CD14-positive monocyte (primary cell): ENCODE results near the gene SEMA4D. TPM values are rescaled to one million over a fixed set of nuclear protein-coding genes. Genes with fewer than 3 reads are reported as not detected.

Experiments
- DNase-seq, 3 donors: peaks; one replicate each; pipeline ENCODE4 v3.0.0-alpha.2; 2011 to 2022
- H2AFZ ChIP-seq: 2 replicates; pipeline ENCODE4 v1.6.0; 2012; ENCODE audit warnings: mild to moderate bottlenecking, low read depth, low read length, inconsistent platforms; ENCODE audit not compliant: insufficient read depth, poor library complexity, severe bottlenecking
- H3K27ac ChIP-seq, 2 donors: 1 replicate in 1 of 2; 2 replicates in 1 of 2; pipeline ENCODE4 v1.5.1; 2012 to 2013; ENCODE audit warnings: low read length in 2 of 2, control low read depth in 1 of 2, inconsistent platforms in 1 of 2, low read depth in 1 of 2, mild to moderate bottlenecking in 1 of 2
- H3K27me3 ChIP-seq, 2 donors: one replicate each; pipeline versions ENCODE4 v1.6.0 to v1.6.1; 2011 to 2013; ENCODE audit warnings: low read length in 2 of 2; ENCODE audit not compliant: control insufficient read depth in 2 of 2, insufficient read depth in 2 of 2
- H3K36me3 ChIP-seq, 2 donors: replicated peaks in 1 of 2; 1 replicate in 1 of 2; 2 replicates in 1 of 2; pipeline versions ENCODE4 v1.5.1 to v1.6.1; 2012 to 2013; ENCODE audit warnings: low read length in 2 of 2, control low read depth in 1 of 2, inconsistent platforms in 1 of 2, mild to moderate bottlenecking in 1 of 2; ENCODE audit not compliant: insufficient read depth in 2 of 2, control insufficient read depth in 1 of 2
- H3K4me1 ChIP-seq, 2 donors: 1 replicate in 1 of 2; 2 replicates in 1 of 2; pipeline versions ENCODE4 v1.5.1 to v1.6.1; 2012 to 2013; ENCODE audit warnings: low read length in 2 of 2, control low read depth in 1 of 2, inconsistent platforms in 1 of 2, mild to moderate bottlenecking in 1 of 2, moderate library complexity in 1 of 2; ENCODE audit not compliant: insufficient read depth in 2 of 2, control insufficient read depth in 1 of 2
- H3K4me2 ChIP-seq: replicated peaks from 2 replicates; pipeline ENCODE3; 2012; ENCODE audit warnings: low read length, moderate library complexity, mild to moderate bottlenecking; ENCODE audit not compliant: poor library complexity, severe bottlenecking; ENCODE audit errors: extremely low read depth
- H3K4me3 ChIP-seq, 3 experiments: fragments of 200-600 bp in 1 of 3; sonication (generic) in 1 of 3; replicated peaks in 1 of 3; 1 replicate in 2 of 3; 2 replicates in 1 of 3; pipeline ENCODE4 v1.5.1; 2011 to 2013; ENCODE audit warnings: low read length in 3 of 3, mild to moderate bottlenecking in 3 of 3, control low read depth in 2 of 3, low read depth in 2 of 3, inconsistent platforms in 1 of 3, moderate library complexity in 1 of 3
- H3K79me2 ChIP-seq: 2 replicates; pipeline ENCODE4 v1.6.0; 2012; ENCODE audit warnings: mild to moderate bottlenecking, control low read depth, inconsistent platforms, low read length, moderate library complexity; ENCODE audit not compliant: insufficient read depth
- H3K9ac ChIP-seq: 2 replicates; pipeline ENCODE4 v1.6.0; 2017; ENCODE audit warnings: low read length, mild to moderate bottlenecking; ENCODE audit not compliant: insufficient read depth, poor library complexity, severe bottlenecking
- H3K9me3 ChIP-seq, 2 donors: replicated peaks in 1 of 2; 1 replicate in 1 of 2; 2 replicates in 1 of 2; pipeline versions ENCODE4 v1.5.1 to v1.6.1; 2012 to 2013; ENCODE audit warnings: low read length in 2 of 2, control low read depth in 1 of 2; ENCODE audit not compliant: control insufficient read depth in 1 of 2, insufficient read depth in 1 of 2
- H4K20me1 ChIP-seq: 2 replicates; pipeline ENCODE4 v1.6.0; 2012; ENCODE audit warnings: mild to moderate bottlenecking, low read length, control low read depth, moderate library complexity; ENCODE audit not compliant: insufficient read depth
- H3K27ac Mint-ChIP-seq, 7 donors: one replicate each; pipeline ENCODE4 v1.8.0; 2020; ENCODE audit warnings: mild to moderate bottlenecking in 7 of 7, mixed read lengths in 7 of 7, moderate library complexity in 6 of 7, inconsistent platforms in 2 of 7
- H3K27me3 Mint-ChIP-seq, 3 donors: one replicate each; pipeline ENCODE4 v1.8.0; 2021 to 2022; ENCODE audit warnings: low read depth in 3 of 3, mild to moderate bottlenecking in 3 of 3, mixed read lengths in 3 of 3, moderate library complexity in 3 of 3, inconsistent platforms in 1 of 3
- H3K36me3 Mint-ChIP-seq, 2 donors: one replicate each; pipeline ENCODE4 v1.8.0; 2020; ENCODE audit warnings: mixed read lengths in 2 of 2, inconsistent platforms in 1 of 2, mild to moderate bottlenecking in 1 of 2
- H3K4me1 Mint-ChIP-seq: one replicate; pipeline ENCODE4 v1.8.0; 2020; ENCODE audit warnings: mild to moderate bottlenecking, mixed read lengths
- H3K4me3 Mint-ChIP-seq, 2 donors: one replicate each; pipeline ENCODE4 v1.8.0; 2020; ENCODE audit warnings: mild to moderate bottlenecking in 2 of 2, mixed read lengths in 2 of 2, moderate library complexity in 1 of 2
- H3K9me3 Mint-ChIP-seq, 7 donors: one replicate each; pipeline ENCODE4 v1.8.0; 2020 to 2022; ENCODE audit warnings: mixed read lengths in 7 of 7, mild to moderate bottlenecking in 6 of 7, moderate library complexity in 6 of 7, inconsistent platforms in 2 of 7
- WGBS: methylation state at CpG from one replicate; pipeline ENCODE4 v1.1.5; 2013; ENCODE audit warnings: missing lambda C conversion rate; ENCODE audit not compliant: insufficient coverage; 5-methylcytosine and 5-hydroxymethylcytosine counted together
- intact Hi-C, 2 donors: fragments of 100-400 bp; cut with micrococcal nuclease; formaldehyde crosslinking; loops; one replicate each; pipeline versions ENCODE4 v1.15.0 to v1.15.1; 2023
- polyA plus RNA-seq, 3 donors: library from polyadenylated mRNA; depleted of rRNA in 1 of 3; unstranded in 2 of 3; stranded (reverse) in 1 of 3; fragments of 300-500 nt in 2 of 3; fragments of >200 nt in 1 of 3; fragmentation: Illumina TruSeq in 2 of 3; gene quantifications; 1 replicate in 2 of 3; 2 replicates in 1 of 3; pipeline ENCODE4 v1.2.3, GENCODE V29; 2012 to 2021
- TF ChIP-seq, protein P1 (sequence below): fragments of 200-600 bp; IDR thresholded peaks from one replicate; pipeline ENCODE4 v1.8.0; 2022; ENCODE audit warnings: antibody characterized with exemption, mild to moderate bottlenecking

Gene SEMA4D
- polyA plus RNA-seq, 3 donors = 28.2 to 117 (median 28.6) TPM

DNA sequence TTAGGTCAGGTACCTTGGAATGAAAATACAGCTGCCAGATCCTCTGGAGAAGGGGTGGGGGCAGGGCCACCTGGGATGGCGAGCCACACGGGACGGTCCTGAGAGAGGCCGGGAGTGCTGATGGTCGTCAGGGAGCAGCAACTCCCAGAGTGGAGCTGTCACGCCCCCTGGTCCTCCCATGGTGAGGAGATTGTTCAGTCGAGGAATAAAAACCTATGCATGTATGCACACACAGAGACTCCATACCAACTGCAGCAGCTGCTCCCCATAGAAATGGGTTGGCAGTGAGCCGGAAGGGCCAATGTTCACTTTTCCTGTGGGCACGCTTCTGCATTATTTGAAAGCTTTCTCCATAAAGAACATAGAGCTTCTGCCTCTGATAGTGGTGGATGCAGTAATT, 45.2 kb upstream of the SEMA4D start:
- Mint-ChIP-seq H3K27me3 (peaks cover 0 to 2% (median 0%) of the 10 kb centered on the region in 3 donors), H3K4me3 (no peak overlapping the region), H3K9me3 (peaks cover 11 to 17% (median 15%) of the 10 kb centered on the region in 7 donors), H3K36me3 (peaks cover 5% of the 10 kb centered on the region in 2 donors), H3K27ac (no peak overlapping the region), H3K4me1 (peaks cover 10% of the 10 kb centered on the region)
- TF ChIP-seq, protein P1, sequence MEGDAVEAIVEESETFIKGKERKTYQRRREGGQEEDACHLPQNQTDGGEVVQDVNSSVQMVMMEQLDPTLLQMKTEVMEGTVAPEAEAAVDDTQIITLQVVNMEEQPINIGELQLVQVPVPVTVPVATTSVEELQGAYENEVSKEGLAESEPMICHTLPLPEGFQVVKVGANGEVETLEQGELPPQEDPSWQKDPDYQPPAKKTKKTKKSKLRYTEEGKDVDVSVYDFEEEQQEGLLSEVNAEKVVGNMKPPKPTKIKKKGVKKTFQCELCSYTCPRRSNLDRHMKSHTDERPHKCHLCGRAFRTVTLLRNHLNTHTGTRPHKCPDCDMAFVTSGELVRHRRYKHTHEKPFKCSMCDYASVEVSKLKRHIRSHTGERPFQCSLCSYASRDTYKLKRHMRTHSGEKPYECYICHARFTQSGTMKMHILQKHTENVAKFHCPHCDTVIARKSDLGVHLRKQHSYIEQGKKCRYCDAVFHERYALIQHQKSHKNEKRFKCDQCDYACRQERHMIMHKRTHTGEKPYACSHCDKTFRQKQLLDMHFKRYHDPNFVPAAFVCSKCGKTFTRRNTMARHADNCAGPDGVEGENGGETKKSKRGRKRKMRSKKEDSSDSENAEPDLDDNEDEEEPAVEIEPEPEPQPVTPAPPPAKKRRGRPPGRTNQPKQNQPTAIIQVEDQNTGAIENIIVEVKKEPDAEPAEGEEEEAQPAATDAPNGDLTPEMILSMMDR = no peak
- H4K20me1 ChIP-seq = no peaks in the 10 kb centered on the region
- H3K9me3 ChIP-seq = peaks cover 0 to 7% of the 10 kb centered on the region in 2 donors
- H3K79me2 ChIP-seq = no peaks in the 10 kb centered on the region
- peaks cover 3 to 5% of the 10 kb centered on the region in 2 donors for H3K4me1 ChIP-seq
- no peak overlapping the region for H3K4me2 ChIP-seq
- no peak for DNase-seq
- H3K4me3 ChIP-seq = no peak overlapping the region
- no peak overlapping the region for H2AFZ ChIP-seq
- H3K27me3 ChIP-seq = no peaks in the 10 kb centered on the region
- H3K36me3 ChIP-seq = no peaks in the 10 kb centered on the region
- H3K9ac ChIP-seq = no peak overlapping the region
- intact Hi-C loops = no loop called here
- 95% methylated on average over 5 of the region's 9 CpGs for WGBS
- H3K27ac ChIP-seq = no peak overlapping the region

DNA sequence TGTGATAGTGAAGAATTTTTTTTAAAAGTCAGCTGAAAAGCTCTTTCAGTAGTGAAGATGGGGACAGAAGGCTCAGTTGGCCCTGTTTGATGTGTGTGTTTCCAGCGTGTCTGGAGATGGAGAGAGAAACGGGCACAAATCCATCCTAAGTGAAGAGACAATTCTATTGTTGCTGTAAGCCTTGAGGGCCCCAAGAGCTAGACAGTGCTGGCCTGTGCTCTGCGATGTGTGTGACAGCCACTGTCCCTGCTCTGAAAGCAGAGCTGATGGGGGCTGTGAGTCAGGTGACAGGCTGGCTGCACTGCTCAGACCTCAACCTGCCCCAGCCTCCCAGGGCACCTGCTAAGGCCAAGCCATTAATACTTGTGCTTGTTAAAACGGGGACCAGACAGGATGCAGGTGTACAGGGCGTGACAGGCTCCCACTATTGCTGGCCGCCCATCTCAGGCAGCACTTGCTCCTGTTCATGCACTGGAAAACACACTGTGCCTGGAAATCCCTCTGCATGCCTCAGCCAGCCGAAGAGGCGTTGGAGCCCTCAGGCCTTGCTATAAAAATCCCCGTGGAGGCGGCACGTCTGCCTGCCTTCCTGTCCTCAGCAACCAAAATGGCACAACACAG, 44.6 kb upstream of the SEMA4D start:
- H3K36me3 ChIP-seq = no peaks in the 10 kb centered on the region
- no peaks in the 10 kb centered on the region for H4K20me1 ChIP-seq
- H3K36me3 Mint-ChIP-seq = peaks cover 5% of the 10 kb centered on the region in 2 donors
- H3K4me1 Mint-ChIP-seq = peaks cover 11% of the 10 kb centered on the region
- no peaks in the 10 kb centered on the region for H3K79me2 ChIP-seq
- H3K9me3 ChIP-seq = peaks cover 0 to 7% of the 10 kb centered on the region in 2 donors
- TF ChIP-seq, protein P1 = no peak
- H3K4me3 ChIP-seq = no peak overlapping the region
- H3K4me2 ChIP-seq = no peak overlapping the region
- H3K9me3 Mint-ChIP-seq = peaks cover 11 to 17% (median 15%) of the 10 kb centered on the region in 7 donors
- H3K27me3 Mint-ChIP-seq = peaks cover 0 to 2% (median 0%) of the 10 kb centered on the region in 3 donors
- no peak overlapping the region for H3K27ac Mint-ChIP-seq
- peaks cover 0 to 5% of the 10 kb centered on the region in 2 donors for H3K4me1 ChIP-seq
- no peak overlapping the region for H2AFZ ChIP-seq
- WGBS = 91% methylated on average over 11 of the region's 11 CpGs
- H3K9ac ChIP-seq = no peak overlapping the region
- H3K27ac ChIP-seq = no peak overlapping the region
- DNase-seq = no peak
- no peaks in the 10 kb centered on the region for H3K27me3 ChIP-seq
- intact Hi-C loops = no loop called here
- no peak overlapping the region for H3K4me3 Mint-ChIP-seq
